SW 1271 (cell line): Measurements from ENCODE around the gene STYXL1.

ENCODE experiments used
- DNase-seq, 2 experiments: peaks; one replicate each; lab custom pipeline; 2025; lab: John Stamatoyannopoulos, UW

STYXL1 gene

DNA sequence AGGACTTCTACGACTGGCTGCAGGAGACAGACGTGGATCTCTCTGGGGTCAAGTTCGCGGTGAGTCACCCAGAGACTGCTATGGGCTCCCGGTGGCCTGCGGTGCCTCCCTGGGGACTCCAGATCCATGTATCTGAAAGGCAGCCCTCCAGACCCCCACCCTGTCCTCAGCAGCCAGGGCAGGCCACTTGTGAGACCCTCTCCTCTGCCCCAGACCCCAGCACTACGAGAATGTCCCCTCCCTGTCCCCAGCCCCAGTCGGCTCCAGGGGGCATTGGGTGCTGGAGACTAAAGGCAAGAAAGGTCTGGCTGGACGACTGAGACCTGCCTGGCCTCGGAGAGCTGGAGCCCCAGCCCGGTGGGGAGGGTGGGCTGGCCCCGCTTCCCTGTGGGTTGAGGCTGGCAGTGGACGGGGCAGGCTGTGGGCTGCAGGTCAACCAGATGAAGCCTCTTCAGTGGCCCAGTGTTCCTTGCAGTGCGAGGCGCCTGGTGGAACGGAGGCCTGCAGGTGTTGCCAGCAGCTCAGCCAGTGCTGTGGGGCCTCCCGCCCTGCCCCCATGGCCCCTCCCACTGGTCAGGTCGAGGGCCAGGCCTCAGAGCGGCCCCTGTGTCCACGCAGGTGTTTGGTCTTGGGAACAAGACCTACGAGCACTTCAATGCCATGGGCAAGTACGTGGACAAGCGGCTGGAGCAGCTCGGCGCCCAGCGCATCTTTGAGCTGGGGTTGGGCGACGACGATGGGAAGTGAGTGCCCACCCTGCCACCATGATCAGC lies 67.2 kb downstream of the STYXL1 start:
- no peak for DNase-seq

DNA sequence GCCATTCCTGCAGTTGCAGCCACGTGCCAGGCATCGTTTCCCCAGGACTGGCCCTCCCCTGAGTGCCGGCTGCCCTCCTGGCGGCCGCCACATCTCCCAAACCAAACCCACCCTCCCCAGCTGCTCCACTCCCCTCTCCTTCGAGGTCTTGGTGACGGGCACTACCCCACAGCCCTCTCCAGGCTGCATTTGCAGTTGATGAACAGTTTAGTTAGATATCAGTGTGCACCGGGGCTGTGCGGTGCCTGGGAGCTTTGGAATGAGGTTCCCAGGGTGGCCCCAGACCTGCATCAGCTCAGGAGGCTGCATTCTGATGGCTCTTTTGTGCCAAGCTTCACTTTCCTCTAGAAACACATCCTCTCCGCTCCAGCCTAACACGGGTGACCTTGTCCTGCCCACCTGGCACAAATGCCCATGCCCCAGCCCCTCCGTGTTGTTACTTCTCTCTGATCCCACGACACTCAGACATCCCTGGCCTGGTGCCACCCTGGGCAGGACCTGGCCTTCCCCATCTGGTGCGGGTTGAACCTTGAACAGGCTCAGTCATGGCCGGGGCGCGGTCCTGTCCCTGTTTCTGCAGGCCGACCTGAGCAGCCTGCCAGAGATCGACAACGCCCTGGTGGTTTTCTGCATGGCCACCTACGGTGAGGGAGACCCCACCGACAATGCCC lies 67.9 kb downstream of the STYXL1 start:
- no peak for DNase-seq

DNA sequence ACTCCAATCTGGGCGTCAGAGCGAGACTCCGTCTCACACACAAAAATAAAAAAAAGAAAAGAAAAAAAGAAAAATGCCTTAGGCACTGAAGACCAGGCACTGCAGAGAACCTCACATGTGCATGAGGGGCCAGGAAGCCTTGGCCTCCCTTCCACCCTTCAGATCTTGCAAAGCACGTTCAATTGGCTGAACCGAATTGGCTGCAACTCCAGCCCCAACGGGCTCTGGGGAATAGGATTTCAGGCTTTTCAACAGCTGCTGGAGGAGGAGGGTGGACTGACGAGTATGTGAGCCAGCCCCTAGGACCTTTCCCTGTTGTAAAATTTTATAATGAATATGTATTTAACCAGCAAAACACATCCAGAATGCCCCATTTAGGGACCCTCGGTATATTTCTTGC lies 70.1 kb downstream of the STYXL1 start:
- no peak for DNase-seq

DNA sequence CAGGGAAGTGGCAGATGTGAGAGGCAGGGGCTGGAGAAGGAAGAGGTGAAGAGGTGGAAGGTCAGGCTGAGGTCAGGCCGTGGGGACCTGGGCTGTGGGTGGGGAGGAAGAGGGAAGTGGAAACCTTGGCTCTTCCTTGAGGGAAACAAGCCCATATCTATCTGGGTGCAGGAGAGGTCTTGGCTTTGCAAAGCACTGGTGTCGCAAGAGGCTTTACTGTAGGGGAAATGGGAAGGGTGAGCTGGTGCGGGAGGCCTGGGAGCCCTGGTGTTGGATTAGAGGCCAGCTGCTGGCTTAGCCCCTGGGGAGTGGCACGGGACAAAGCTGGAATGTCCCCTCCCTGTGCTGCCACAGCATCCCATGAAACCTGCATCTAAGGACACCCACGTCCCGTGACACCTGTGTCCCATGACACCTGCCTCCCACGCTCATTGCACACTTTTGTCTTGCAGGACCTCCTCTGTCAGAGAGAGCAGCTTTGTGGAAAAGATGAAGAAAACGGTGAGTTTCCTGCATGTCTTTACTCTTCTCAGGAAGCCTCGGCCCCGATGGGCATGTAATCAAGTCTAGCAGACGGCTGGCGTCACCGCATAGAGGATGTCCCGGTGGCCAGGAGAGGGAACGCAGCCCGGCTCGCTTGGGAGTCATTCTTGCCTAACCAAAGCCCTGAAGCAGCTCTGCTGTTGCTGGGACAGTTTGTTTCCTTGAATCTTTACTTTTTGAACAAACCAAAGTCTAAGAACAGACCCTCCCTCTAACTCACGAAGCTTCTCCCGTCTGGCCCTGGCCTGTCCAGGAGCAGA lies 75.6 kb downstream of the STYXL1 start:
- DNase-seq, result no peak

DNA sequence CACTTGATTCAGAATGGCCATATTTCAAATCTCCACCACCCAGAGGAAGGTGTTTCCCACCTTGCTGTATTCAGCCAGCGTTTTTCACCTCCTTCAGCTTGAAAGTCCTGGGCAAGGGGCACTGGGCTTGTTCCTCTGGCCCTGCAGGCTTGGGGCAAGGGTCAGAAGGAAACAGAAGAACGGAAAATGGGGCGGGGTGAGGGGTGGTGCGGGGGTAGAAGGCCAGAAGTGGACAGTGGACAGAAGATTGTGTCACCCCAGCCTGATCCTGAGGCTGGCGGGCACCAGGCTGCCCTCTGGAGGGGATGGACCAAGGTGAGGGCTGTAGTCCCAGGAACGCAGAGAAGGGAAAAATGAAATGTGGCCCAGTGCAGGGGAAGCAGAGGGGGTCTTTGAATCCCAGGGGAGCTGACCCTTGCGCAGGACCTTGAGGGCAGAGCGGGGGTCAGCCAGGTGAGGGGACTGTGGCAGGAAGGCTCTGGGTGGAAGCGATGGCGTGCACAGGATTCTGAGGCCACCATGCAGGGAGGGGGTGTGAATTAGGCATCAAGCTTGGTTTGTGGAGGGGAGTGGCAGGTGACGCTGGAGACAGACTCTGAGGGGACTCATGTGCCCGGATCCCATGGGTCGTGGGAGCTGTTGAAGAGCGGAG lies 76.4 kb downstream of the STYXL1 start:
- DNase-seq, result no peak

DNA sequence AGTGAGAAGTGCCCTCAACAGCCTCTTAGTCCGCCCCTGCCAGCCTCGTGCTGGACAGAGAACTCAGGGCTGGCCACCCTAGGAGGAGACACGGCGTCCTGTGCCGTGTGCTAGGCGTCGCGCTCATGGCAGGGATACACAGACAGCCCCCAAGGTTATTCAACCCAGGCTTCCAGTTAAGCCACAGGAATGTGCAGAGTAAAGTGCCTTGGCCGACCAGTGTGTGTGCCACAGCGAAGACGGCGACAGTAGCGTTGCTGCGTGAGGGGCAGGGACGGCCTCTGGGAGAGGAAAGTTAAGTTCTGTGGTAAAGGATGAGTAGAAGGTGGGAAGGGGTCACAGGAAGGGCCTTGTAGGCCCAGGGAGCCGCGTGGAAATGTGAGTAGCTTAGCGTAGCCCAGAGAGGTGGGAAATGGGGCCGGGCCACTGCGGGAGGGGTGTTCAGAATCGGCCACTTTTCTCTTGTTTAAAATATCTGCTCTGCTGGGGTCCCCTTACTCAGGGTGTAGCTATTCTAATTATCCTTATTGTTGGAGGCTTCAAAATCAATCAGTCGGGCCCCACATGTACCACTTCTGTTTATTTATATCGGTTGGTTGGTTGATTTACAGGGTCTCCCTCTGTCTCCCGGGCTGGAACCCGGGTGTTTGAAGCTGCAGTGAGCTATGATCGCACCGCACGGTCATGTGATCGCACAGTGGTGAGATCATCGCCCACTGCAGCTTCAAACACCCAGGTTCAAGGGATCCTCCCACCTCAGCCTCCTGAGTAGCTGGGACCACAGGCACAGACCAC lies 77.9 kb downstream of the STYXL1 start:
- no peak for DNase-seq

DNA sequence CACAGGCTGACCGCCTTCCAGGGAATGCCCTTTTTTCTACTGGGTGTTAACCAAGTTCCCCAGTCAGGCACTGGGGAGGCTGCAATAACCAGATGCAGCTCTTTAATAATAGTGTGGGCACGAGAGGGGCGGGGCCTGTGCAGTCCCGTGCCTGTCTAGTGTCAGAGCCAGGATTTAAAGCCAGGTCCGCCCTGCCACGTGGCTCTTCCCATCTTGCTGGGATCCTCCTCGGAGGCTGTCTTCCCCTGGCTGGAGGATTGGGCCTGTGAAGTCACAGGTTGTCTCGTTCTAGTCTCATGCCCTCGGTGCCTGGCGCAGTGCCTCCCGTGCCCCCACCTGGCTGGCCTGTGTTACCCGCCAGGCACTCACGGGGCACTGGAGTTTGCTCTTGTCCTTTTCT lies 78.6 kb downstream of the STYXL1 start:
- no peak for DNase-seq

DNA sequence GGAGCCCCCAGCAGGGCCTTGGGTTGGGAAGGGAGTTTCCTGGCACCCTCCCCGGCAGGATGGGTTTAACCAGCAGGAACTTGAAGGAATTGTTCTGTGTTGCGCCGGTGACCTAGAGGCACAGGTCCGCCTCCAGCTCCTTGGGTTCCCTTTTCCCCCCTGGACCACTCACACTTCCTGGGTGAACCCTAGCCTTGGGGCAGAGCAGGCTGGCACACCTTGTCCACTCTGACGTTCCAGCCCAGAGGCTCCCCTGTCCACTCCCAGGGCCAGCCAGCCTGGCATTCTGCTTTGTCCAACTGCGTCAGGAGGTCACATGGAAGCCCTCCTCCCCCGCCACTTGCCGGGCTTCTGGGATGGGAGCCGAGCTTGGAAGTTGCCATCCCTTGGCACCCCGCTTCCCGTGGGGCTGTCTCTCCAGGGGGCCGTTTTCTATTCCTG lies 79.2 kb downstream of the STYXL1 start:
- DNase-seq, result no peak

DNA sequence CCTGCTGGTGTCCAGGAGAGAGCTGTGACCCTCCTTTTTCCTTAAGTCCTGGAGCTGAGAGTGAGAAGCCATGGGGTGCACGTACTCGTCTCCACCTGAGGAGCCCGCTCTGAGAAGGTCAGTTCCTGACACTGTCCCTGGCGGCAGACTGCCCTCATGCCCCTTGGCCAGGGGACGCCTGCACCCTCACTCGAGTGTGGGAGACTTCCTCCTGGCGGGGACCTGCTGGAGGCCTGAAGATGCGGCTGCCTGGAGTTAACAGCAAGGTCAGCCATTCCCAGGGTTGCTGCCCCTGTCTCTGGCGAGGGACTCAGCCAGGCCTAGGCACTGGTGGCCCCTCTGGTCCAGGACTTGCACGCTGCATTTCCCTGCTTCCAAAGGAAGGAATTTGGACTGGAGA lies 79.8 kb downstream of the STYXL1 start:
- DNase-seq, result no peak

DNA sequence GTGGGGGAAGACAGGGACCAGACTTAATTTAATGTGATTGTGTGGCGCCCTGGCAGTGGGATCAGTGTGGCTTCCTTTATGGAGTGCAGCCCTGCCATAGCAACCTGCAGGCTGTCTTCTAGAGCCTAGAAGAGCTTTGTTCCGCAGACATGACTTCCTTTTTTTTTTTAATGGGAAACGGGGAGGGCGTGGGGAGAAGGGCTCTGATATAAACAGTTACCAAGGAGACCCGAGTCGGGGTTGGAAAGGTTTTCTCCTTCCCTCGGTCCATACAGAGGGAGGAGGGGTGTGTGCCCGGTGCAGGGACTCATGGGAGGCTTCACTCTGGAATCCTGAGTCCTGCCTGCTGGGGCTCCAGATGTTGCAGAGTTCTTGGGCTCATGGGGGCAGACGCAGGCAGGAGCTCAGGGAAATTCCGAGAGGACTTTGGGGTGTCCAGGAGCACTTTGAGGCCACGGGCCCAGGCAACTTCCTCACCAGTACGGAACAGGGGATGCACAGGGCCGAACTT lies 80.3 kb downstream of the STYXL1 start:
- no peak for DNase-seq

DNA sequence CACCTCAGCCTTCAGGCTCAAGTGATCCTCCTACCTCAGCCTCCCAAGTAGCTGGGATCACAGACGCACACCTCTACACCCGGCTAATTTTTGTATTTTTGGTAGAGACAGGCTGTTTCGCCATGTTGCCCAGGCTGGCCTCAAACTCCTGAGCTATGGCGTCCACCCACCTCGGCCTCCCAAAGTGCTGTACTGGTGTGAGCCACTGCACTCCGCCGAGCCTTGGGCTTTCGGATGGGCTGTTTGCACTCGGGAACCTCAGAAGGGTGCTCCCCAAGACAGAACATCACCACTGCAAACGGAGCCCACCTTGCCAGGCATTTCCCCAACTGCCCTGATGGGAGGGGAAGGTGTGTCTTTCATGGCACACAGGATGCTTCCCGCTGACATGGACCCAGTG lies 80.7 kb downstream of the STYXL1 start:
- DNase-seq, result no peak

DNA sequence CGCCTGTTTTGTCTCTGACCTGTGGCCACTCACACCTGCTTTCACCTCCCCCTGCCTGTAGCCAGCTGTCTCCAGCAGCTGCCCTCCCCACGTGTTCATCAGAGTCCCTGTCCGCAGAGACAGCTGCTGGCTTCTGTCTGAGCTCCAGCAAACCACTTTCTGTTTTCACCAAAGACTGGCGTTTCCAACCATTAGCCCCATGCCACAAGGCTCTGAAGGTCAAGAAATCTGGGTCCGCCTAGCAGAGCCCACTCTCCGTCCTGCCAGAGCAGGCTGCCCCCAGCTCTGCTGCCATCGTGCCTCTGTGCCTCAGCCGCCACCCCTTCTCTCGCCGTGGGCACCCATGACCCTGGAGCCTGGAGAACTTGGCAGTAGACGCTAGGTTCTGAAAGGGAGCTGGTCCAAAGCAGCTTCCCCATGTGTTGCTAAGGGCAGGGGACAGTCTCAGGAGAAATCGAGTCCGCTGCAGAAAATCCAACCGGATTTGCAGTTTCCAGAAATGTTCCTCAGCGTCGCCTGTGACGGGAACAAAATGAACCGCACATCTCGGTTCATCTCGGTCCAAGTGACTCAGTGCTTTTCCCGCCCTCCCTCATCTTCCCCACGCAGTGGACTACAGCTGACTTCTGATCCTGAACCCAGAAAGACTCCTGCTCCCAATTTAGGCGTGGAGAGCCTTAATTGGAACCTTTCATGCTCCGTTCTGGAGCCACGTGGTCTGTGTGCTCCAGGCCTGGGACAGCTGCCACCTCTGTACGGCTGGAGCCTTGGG lies 81.4 kb downstream of the STYXL1 start:
- no peak for DNase-seq

DNA sequence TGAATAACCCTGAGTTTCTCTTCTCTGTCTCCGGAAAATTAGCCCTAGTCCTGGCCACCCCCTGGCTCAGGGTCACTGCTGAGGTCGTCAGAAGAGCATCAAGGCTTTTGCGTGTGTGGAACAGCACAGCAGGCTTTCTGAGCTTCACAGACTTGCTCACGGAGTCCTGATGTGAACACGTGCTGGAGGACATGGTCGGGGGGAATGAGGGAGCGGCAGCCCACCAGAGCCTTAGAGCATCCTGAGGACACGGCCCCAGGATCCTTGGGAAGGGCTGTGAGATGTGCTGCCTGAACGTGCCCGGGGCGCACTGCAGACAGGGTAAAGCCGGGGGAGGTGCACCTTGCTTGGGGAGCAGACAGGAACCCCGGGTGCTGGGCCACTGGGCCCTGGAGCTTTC lies 82.2 kb downstream of the STYXL1 start:
- no peak for DNase-seq

DNA sequence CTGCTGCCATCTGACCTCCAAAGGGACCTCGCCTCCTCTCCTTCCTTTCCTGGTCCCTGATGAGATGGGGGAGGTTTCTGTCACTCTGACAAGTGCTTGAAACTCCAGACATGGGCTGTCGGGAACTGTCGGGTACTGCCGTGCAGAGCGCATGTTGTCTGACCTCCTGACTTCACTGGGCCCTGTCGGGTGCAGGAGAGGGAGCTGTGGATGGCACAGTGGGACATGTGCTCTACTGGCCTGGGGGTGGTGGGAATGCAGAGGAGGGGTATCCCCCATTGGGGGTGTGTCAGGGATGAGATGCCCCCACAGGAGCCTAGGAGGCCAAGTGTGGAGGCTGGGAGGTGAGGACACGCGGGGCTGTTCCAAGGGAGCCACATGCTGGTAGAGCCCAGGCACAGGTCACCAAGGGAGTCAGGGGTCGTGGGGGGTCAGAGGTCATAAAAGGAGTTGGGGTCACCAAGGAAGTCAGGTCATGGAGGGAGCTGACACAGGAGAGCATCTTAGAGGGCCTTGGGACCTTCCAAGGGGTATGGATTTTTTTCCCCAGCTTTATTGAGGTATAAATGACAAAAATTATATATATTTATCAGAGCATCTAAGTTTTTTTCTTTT lies 84.3 kb downstream of the STYXL1 start:
- DNase-seq, result no peak

DNA sequence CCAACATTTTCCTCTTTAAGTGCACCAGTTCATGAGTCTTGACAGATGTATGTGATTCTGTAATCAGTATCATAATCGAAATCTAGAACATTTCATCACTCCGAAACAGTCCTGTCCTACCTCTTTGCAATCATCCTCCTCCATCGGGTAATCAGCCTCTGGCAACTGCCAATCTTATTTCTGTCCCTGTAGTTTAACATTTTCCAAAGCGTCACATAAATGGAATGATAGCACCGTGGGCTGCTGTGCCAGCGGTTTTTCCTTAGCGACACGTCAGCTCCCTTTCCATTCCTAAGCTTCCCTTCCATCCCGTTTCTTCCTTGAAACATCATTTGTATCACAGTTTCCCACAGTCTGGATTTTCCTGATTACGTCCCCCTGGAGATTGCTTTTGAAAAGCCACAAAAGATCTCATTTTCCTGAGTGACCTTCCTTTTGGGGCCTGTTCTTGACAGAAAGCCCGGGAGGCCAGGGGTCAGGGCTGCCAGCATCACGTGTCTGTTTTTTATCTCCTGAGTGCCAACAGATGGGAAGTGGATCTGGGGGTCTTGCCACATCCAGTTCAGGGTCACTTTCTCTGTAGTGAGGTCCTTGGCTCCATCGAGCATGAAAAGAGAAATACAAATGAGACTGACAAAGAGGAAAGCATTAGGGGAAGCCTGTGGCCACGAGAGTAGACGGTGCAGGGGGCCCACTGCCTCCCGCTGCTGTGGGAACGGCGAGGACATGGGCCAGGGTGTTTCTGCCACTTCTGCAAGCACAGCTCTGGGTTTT lies 85.0 kb downstream of the STYXL1 start:
- no peak for DNase-seq

DNA sequence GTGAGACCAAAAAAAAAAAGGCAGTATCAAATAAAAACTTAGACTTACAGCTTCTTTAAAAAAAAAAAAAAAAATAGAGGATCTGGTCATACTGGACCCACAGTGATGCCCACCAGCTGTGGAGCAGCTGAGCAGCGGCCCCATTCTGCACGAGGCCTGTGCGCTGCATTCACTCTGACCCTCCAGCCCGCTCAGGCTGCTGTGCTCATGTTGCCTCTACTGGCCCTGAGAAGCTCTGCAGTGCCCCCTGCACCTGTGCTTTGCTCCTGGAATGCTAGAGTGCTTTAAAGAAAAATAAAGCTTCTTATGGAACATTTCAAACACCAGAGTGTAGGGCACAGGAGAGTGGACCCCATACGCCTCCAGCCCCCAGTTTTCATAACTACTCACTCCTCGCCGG lies 86.6 kb downstream of the STYXL1 start:
- DNase-seq, result no peak

DNA sequence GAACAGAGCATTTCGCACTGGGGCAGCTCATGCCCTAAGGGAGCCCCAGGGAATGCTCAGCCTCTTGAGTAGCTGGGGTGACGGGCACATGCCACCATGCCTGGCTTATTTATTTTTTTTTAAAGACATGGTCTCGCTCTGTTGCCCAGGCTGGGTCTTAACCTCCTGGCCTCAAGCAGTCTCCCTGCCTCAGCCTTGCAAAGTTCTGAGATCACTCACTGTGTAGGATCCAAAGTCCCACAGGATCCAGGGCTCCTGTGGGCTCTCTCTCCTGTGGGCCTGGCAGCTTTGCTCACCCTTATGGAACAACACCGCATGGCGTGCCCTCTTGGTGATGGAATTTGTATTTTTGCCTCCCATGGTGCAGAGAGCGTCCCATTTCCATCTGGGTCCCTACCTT lies 87.4 kb downstream of the STYXL1 start:
- no peak for DNase-seq

DNA sequence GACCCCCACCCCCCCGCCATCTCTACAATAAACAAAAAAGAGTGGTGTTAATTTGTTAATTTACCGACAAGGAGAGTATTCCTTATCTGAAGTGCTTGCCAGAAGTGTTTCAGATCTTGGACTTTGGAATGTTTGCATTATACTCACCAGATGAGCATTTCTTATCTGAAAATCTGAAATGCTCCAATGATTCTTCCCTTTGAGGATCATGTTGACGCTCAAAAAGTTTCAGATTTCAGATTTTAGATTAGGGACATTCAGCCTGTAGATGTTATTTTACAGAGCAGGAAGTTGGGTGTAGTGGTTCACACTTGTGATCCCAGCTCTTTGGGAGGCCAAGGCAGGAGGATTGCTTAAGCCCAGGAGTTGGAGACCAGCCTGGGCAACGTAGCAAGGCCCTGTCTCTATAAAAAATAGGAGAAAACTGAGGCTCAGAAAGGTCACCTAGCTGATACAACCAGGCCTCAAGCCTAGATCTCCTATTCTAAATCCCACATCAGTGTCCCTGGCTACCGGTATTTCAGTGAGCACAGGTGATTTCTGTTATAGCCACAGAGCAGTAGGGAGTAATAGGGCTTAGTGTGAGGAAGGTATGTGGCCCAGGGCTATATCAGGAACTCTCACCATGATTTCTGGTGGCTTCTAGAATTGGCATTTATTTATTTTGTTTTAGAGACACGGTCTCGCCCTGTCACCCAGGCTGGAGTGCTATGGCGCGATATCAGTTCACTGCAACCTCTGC lies 88.8 kb downstream of the STYXL1 start:
- no peak for DNase-seq
